ENCODE data around the gene PAPPA2. TPM values are rescaled to one million over a fixed set of nuclear protein-coding genes. Genes with fewer than 3 reads are reported as not detected.

PAPPA2 gene
- total and polyA plus RNA-seq, 2 of the 8 experiments (the other 6 are each of a cell fraction or from before 2014, with no cell fraction given), result 0.08 to 0.88 TPM

GRCh38 chr1:176575991-176576390 lies 113.0 kb downstream of the PAPPA2 start:
- no peak overlapping the region for H2BK20ac ChIP-seq (ENCODE audit: low read length)
- no peaks in the 10 kb centered on the region for H3K79me2 ChIP-seq (ENCODE audit: control insufficient read depth in 1 of 2, insufficient read depth in 2 of 2, low read length in 2 of 2)
- no peak overlapping the region for H4K8ac ChIP-seq (ENCODE audit: extremely low read depth, insufficient read depth, low read length)
- H2BK12ac ChIP-seq (ENCODE audit: low read depth, low read length), result no peak overlapping the region
- H4K20me1 ChIP-seq (replicated peaks in 1 of 2; ENCODE audit: control insufficient read depth in 1 of 2, insufficient read depth in 2 of 2, low read length in 2 of 2), result no peaks in the 10 kb centered on the region
- no peak overlapping the region for H2AFZ ChIP-seq (ENCODE audit: low read length)
- no peak overlapping the region for H3K27ac ChIP-seq (ENCODE audit: low read depth, low read length)
- WGBS, 2 experiments (ENCODE audit: extremely low coverage in 1 of 2, insufficient coverage in 1 of 2, insufficient read length in 1 of 2, insufficient replicate concordance in 2 of 2, low coverage in 1 of 2, low lambda C conversion rate in 2 of 2, missing lambda C conversion rate in 1 of 2), result 79% methylated on average over 1 of the region's 1 CpG; no CpG with 5 or more reads in 1 of the 2 experiments
- H3K56ac ChIP-seq (replicated peaks; ENCODE audit: insufficient read length, low read depth, low read length), result no peak overlapping the region
- no peak overlapping the region for H2BK5ac ChIP-seq (ENCODE audit: low read depth, low read length)
- no peaks in the 10 kb centered on the region for H3K4me1 ChIP-seq (replicated peaks in 1 of 4; ENCODE audit: control insufficient read depth in 3 of 4, insufficient read depth in 4 of 4, low read length in 3 of 4)
- ChIA-PET POLR2A (ENCODE audit: partially characterized antibody) (no interaction called here), CTCF (ENCODE audit: partially characterized antibody) (interaction anchor here (2.4 to 4.1 kb wide), 2 partner anchors 10 to 15 kb away, joined by 8 to 22 read pairs; no protein-coding TSS in a partner anchor)
- no peaks in the 10 kb centered on the region for H3K9me3 ChIP-seq (ENCODE audit: insufficient read depth in 2 of 2, low read depth in 1 of 2, low read length in 1 of 2)
- TF ChIP-seq CHD1 (IDR thresholded peaks at IDR 0.05; ENCODE audit: low read depth, low read length) (no peak), ASH2L (IDR thresholded peaks at IDR 0.05; ENCODE audit: low read length) (no peak), SAP30 (IDR thresholded peaks at IDR 0.05; ENCODE audit: insufficient read depth, insufficient replicate concordance, low read length) (no peak), MAX (IDR thresholded peaks at IDR 0.05) (no peak), CBX5 (IDR thresholded peaks at IDR 0.05; ENCODE audit: low read depth, low read length) (no peak), NANOG (IDR thresholded peaks at IDR 0.05; ENCODE audit: insufficient read depth, low read depth, low read length, poor library complexity, severe bottlenecking) (no peak), JUN (IDR thresholded peaks at IDR 0.05; ENCODE audit: low read depth, low read length) (no peak), CBX8 (IDR thresholded peaks at IDR 0.05; ENCODE audit: borderline replicate concordance, low read depth, low read length) (no peak), EZH2 (IDR thresholded peaks at IDR 0.05; ENCODE audit: low read depth, low read length, severe bottlenecking) (no peak), KDM4A (IDR thresholded peaks at IDR 0.05; ENCODE audit: low read depth, low read length, severe bottlenecking) (no peak), SIRT6 (IDR thresholded peaks at IDR 0.05; ENCODE audit: low read length) (no peak), PHF8 (conservative IDR thresholded peaks at IDR 0.05; ENCODE audit: low read depth, low read length) (no peak), MAFK (IDR thresholded peaks at IDR 0.05; ENCODE audit: low read depth, low read length) (no peak)
- H3K23ac ChIP-seq (ENCODE audit: insufficient read length), result no peak overlapping the region
- FAIRE-seq (no peak), DNase-seq (ENCODE audit: low read depth in 1 of 2, low spot score in 2 of 2) (no peak)
- no peak overlapping the region for H3K4me2 ChIP-seq (ENCODE audit: insufficient read depth in 1 of 2, low read depth in 2 of 2, low read length in 2 of 2)
- H3K23me2 ChIP-seq (ENCODE audit: low read depth, low read length), result no peaks in the 10 kb centered on the region; the same call in 1 of the 2 replicates
- H4K91ac ChIP-seq (replicated peaks; ENCODE audit: insufficient read length, low read length), result no peak overlapping the region
- H3K36me3 ChIP-seq (ENCODE audit: control insufficient read depth in 2 of 4, insufficient read depth in 4 of 4, low read length in 3 of 4), result no peaks in the 10 kb centered on the region
- no peak overlapping the region for H3K9ac ChIP-seq (replicated peaks in 1 of 4; ENCODE audit: extremely low read depth in 1 of 4, low read depth in 3 of 4, low read length in 3 of 4)
- no peak overlapping the region for H3K4ac ChIP-seq (replicated peaks; ENCODE audit: insufficient read length, low read depth, low read length)
- no peak overlapping the region for H3K4me3 ChIP-seq (ENCODE audit: extremely low read depth in 1 of 4, insufficient read depth in 2 of 4, low read depth in 3 of 4, low read length in 4 of 4)
- no peak overlapping the region for H3K14ac ChIP-seq (ENCODE audit: insufficient read length)
- H3K18ac ChIP-seq (ENCODE audit: extremely low read depth, low read length), result no peak overlapping the region
- no peaks in the 10 kb centered on the region for H3K79me1 ChIP-seq (ENCODE audit: low read depth, low read length)
- H4K5ac ChIP-seq (ENCODE audit: insufficient read length, low read depth, low read length), result no peak overlapping the region
- no peak overlapping the region for H2BK120ac ChIP-seq (replicated peaks; ENCODE audit: low read depth, low read length)
- no peaks in the 10 kb centered on the region for H3K27me3 ChIP-seq (replicated peaks in 1 of 4; ENCODE audit: control insufficient read depth in 3 of 4, extremely low read depth in 1 of 4, insufficient read depth in 3 of 4, low read length in 3 of 4)
- H2BK15ac ChIP-seq (ENCODE audit: low read length), result no peak overlapping the region
- no peak overlapping the region for H2AK5ac ChIP-seq (ENCODE audit: low read depth, low read length)
